ENCODE results near the gene PARP8.

The PARP8 gene

GRCh38 chr5:50822761-50823160 is 156.3 kb downstream of the PARP8 start:
- H2BK15ac ChIP-seq (ENCODE audit: low read depth, poor library complexity, severe bottlenecking) = no peak overlapping the region
- peaks cover 1% of the 10 kb centered on the region for H3K79me1 ChIP-seq (replicated peaks; ENCODE audit: low read length, poor library complexity, severe bottlenecking)
- no peak overlapping the region for H3K14ac ChIP-seq (ENCODE audit: low read length in 2 of 2)
- H2AFZ ChIP-seq (ENCODE audit: low read depth, low read length) = no peak overlapping the region
- no peak overlapping the region for H2AK5ac ChIP-seq (ENCODE audit: low read length, severe bottlenecking)
- no peak overlapping the region for H3K4me2 ChIP-seq (ENCODE audit: low read length, poor library complexity, severe bottlenecking)
- H2BK5ac ChIP-seq (ENCODE audit: low read depth, low read length, poor library complexity, severe bottlenecking) = no peak overlapping the region
- H3K4me1 ChIP-seq (ENCODE audit: control insufficient read depth, insufficient read depth, low read depth, low read length) = no peaks in the 10 kb centered on the region
- no peak overlapping the region for H4K8ac ChIP-seq (ENCODE audit: low read length)
- no peak overlapping the region for H2BK12ac ChIP-seq (ENCODE audit: low read length in 2 of 2)
- no peak overlapping the region for H3K18ac ChIP-seq (ENCODE audit: low read depth in 1 of 2, low read length in 2 of 2)
- H3K27me3 ChIP-seq (ENCODE audit: control insufficient read depth in 1 of 2, insufficient read depth in 1 of 2, low read length in 2 of 2) = no peaks in the 10 kb centered on the region
- no peak overlapping the region for H3K23ac ChIP-seq (ENCODE audit: low read length in 2 of 2)
- H3K9ac ChIP-seq (ENCODE audit: low read length) = no peak overlapping the region
- no peak overlapping the region for H4K91ac ChIP-seq (ENCODE audit: low read length)
- H3K9me3 ChIP-seq (ENCODE audit: control insufficient read depth, low read length) = no peaks in the 10 kb centered on the region
- DNase-seq = no peak
- no peak overlapping the region for H3K4ac ChIP-seq (ENCODE audit: low read depth in 1 of 2, low read length in 2 of 2)
- peaks cover 0 to 9% of the 10 kb centered on the region in 2 experiments for H3K36me3 ChIP-seq (ENCODE audit: control insufficient read depth in 1 of 2, insufficient read depth in 2 of 2, low read depth in 1 of 2, low read length in 2 of 2)
- H2BK120ac ChIP-seq (ENCODE audit: low read depth, low read length) = no peak overlapping the region
- WGBS = 97% methylated on average over 3 of the region's 3 CpGs
- no peak overlapping the region for H3K4me3 ChIP-seq (ENCODE audit: insufficient read depth in 1 of 2, low read depth in 1 of 2, low read length in 2 of 2)
- H3K27ac ChIP-seq (ENCODE audit: low read length, poor library complexity, severe bottlenecking) = no peak overlapping the region

- no peaks in the 10 kb centered on the region for H3K27me3 ChIP-seq (ENCODE audit: control insufficient read depth in 1 of 2, insufficient read depth in 1 of 2, low read length in 2 of 2)
- no peak overlapping the region for H3K4ac ChIP-seq (ENCODE audit: low read depth in 1 of 2, low read length in 2 of 2)
- H4K91ac ChIP-seq (ENCODE audit: low read length) = no peak overlapping the region
- no peak overlapping the region for H3K4me2 ChIP-seq (ENCODE audit: low read length, poor library complexity, severe bottlenecking)
- no peak overlapping the region for H2AK5ac ChIP-seq (ENCODE audit: low read length, severe bottlenecking)
- H3K4me1 ChIP-seq (ENCODE audit: control insufficient read depth, insufficient read depth, low read depth, low read length) = no peaks in the 10 kb centered on the region
- peaks cover 0 to 16% of the 10 kb centered on the region in 2 experiments for H3K36me3 ChIP-seq (ENCODE audit: control insufficient read depth in 1 of 2, insufficient read depth in 2 of 2, low read depth in 1 of 2, low read length in 2 of 2)
- H2BK15ac ChIP-seq (ENCODE audit: low read depth, poor library complexity, severe bottlenecking) = no peak overlapping the region
- WGBS = 92% methylated on average over 3 of the region's 6 CpGs
- peaks cover 1% of the 10 kb centered on the region for H3K79me1 ChIP-seq (replicated peaks; ENCODE audit: low read length, poor library complexity, severe bottlenecking)
- H2BK5ac ChIP-seq (ENCODE audit: low read depth, low read length, poor library complexity, severe bottlenecking) = no peak overlapping the region
- no peak overlapping the region for H3K23ac ChIP-seq (ENCODE audit: low read length in 2 of 2)
- no peak overlapping the region for H3K14ac ChIP-seq (ENCODE audit: low read length in 2 of 2)
- H3K4me3 ChIP-seq (ENCODE audit: insufficient read depth in 1 of 2, low read depth in 1 of 2, low read length in 2 of 2) = no peak overlapping the region
- H3K9me3 ChIP-seq (ENCODE audit: control insufficient read depth, low read length) = no peaks in the 10 kb centered on the region
- no peak overlapping the region for H3K27ac ChIP-seq (ENCODE audit: low read length, poor library complexity, severe bottlenecking)
- H3K9ac ChIP-seq (ENCODE audit: low read length) = no peak overlapping the region
- DNase-seq = no peak
- H4K8ac ChIP-seq (ENCODE audit: low read length) = no peak overlapping the region
- H2BK12ac ChIP-seq (ENCODE audit: low read length in 2 of 2) = no peak overlapping the region
- no peak overlapping the region for H2AFZ ChIP-seq (ENCODE audit: low read depth, low read length)
- no peak overlapping the region for H2BK120ac ChIP-seq (ENCODE audit: low read depth, low read length)
- H3K18ac ChIP-seq (ENCODE audit: low read depth in 1 of 2, low read length in 2 of 2) = no peak overlapping the region
These were observed 157.1 kb downstream of the PARP8 start for GRCh38 chr5:50823568-50823967.

- H2BK12ac ChIP-seq (ENCODE audit: low read length in 2 of 2) = no peak overlapping the region
- no peak overlapping the region for H3K18ac ChIP-seq (ENCODE audit: low read depth in 1 of 2, low read length in 2 of 2)
- 99% methylated on average over 2 of the region's 2 CpGs for whole genome bisulfite sequencing
- no peak overlapping the region for H3K23ac ChIP-seq (ENCODE audit: low read length in 2 of 2)
- no peak for DNase-seq
- no peak overlapping the region for H3K4ac ChIP-seq (ENCODE audit: low read depth in 1 of 2, low read length in 2 of 2)
- no peak overlapping the region for H4K91ac ChIP-seq (ENCODE audit: low read length)
- no peak overlapping the region for H2BK5ac ChIP-seq (ENCODE audit: low read depth, low read length, poor library complexity, severe bottlenecking)
- H3K4me2 ChIP-seq (ENCODE audit: low read length, poor library complexity, severe bottlenecking) = no peak overlapping the region
- no peak overlapping the region for H3K14ac ChIP-seq (ENCODE audit: low read length in 2 of 2)
- no peak overlapping the region for H3K27ac ChIP-seq (ENCODE audit: low read length, poor library complexity, severe bottlenecking)
- H2BK120ac ChIP-seq (ENCODE audit: low read depth, low read length) = no peak overlapping the region
- H3K9me3 ChIP-seq (ENCODE audit: control insufficient read depth, low read length) = no peaks in the 10 kb centered on the region
- H2AK5ac ChIP-seq (ENCODE audit: low read length, severe bottlenecking) = no peak overlapping the region
- no peak overlapping the region for H3K4me3 ChIP-seq (ENCODE audit: insufficient read depth in 1 of 2, low read depth in 1 of 2, low read length in 2 of 2)
- peaks cover 1% of the 10 kb centered on the region for H3K79me1 ChIP-seq (replicated peaks; ENCODE audit: low read length, poor library complexity, severe bottlenecking)
- peaks cover 0 to 18% of the 10 kb centered on the region in 2 experiments for H3K36me3 ChIP-seq (ENCODE audit: control insufficient read depth in 1 of 2, insufficient read depth in 2 of 2, low read depth in 1 of 2, low read length in 2 of 2)
- no peak overlapping the region for H4K8ac ChIP-seq (ENCODE audit: low read length)
- H2BK15ac ChIP-seq (ENCODE audit: low read depth, poor library complexity, severe bottlenecking) = no peak overlapping the region
- H2AFZ ChIP-seq (ENCODE audit: low read depth, low read length) = no peak overlapping the region
- H3K4me1 ChIP-seq (ENCODE audit: control insufficient read depth, insufficient read depth, low read depth, low read length) = no peaks in the 10 kb centered on the region
- no peaks in the 10 kb centered on the region for H3K27me3 ChIP-seq (ENCODE audit: control insufficient read depth in 1 of 2, insufficient read depth in 1 of 2, low read length in 2 of 2)
- no peak overlapping the region for H3K9ac ChIP-seq (ENCODE audit: low read length)
These were observed 157.7 kb downstream of the PARP8 start for GRCh38 chr5:50824109-50824508.

- no peak for DNase-seq
- Histone ChIP-seq H3K4me1 (ENCODE audit: control insufficient read depth, insufficient read depth, low read depth, low read length) (no peaks in the 10 kb centered on the region), H3K18ac (ENCODE audit: low read depth in 1 of 2, low read length in 2 of 2) (no peak overlapping the region), H2BK12ac (ENCODE audit: low read length in 2 of 2) (no peak overlapping the region), H2AFZ (ENCODE audit: low read depth, low read length) (no peak overlapping the region), H3K4me3 (ENCODE audit: insufficient read depth in 1 of 2, low read depth in 1 of 2, low read length in 2 of 2) (no peak overlapping the region), H3K4me2 (ENCODE audit: low read length, poor library complexity, severe bottlenecking) (no peak overlapping the region), H2BK120ac (ENCODE audit: low read depth, low read length) (no peak overlapping the region), H3K27ac (ENCODE audit: low read length, poor library complexity, severe bottlenecking) (no peak overlapping the region), H4K91ac (ENCODE audit: low read length) (no peak overlapping the region), H3K23ac (ENCODE audit: low read length in 2 of 2) (no peak overlapping the region), H3K9me3 (ENCODE audit: control insufficient read depth, low read length) (no peaks in the 10 kb centered on the region), H2AK5ac (ENCODE audit: low read length, severe bottlenecking) (no peak overlapping the region), H3K9ac (ENCODE audit: low read length) (no peak overlapping the region), H2BK15ac (ENCODE audit: low read depth, poor library complexity, severe bottlenecking) (no peak overlapping the region), H3K79me1 (replicated peaks; ENCODE audit: low read length, poor library complexity, severe bottlenecking) (peaks cover 1% of the 10 kb centered on the region), H3K4ac (ENCODE audit: low read depth in 1 of 2, low read length in 2 of 2) (no peak overlapping the region), H2BK5ac (ENCODE audit: low read depth, low read length, poor library complexity, severe bottlenecking) (no peak overlapping the region), H3K14ac (ENCODE audit: low read length in 2 of 2) (no peak overlapping the region), H3K27me3 (ENCODE audit: control insufficient read depth in 1 of 2, insufficient read depth in 1 of 2, low read length in 2 of 2) (no peaks in the 10 kb centered on the region), H3K36me3 (ENCODE audit: control insufficient read depth in 1 of 2, insufficient read depth in 2 of 2, low read depth in 1 of 2, low read length in 2 of 2) (peaks cover 3 to 19% of the 10 kb centered on the region in 2 experiments), H4K8ac (ENCODE audit: low read length) (no peak overlapping the region)
- no CpG with 5 or more reads among the region's 1 CpG for WGBS
These were observed 161.2 kb downstream of the PARP8 start for GRCh38 chr5:50827516-50828247.

All from mesenchymal stem cell (in vitro differentiated cells and primary cell).